RPMI7951 (cell line): ENCODE results near the gene MVD. TPM values are rescaled to one million over a fixed set of nuclear protein-coding genes. Genes with fewer than 3 reads are reported as not detected.

Experiments used
- DNase-seq: peaks from one replicate; pipeline ENCODE4 v3.0.0-alpha.2; 2012; ENCODE audit warnings: low read depth
- total RNA-seq: library from RNA; depleted of rRNA; stranded (reverse); fragments of >200 nt; shearing (Covaris generic); gene quantifications from 2 replicates; pipeline ENCODE4 v1.2.3, GENCODE V29; 2014

The MVD gene
- total RNA-seq, 1 experiment from 2014 or later, result 27.8 TPM

GRCh38 chr16:88697831-88698615 is 35.1 kb upstream of the MVD start:
- DNase-seq, result no peak

DNA sequence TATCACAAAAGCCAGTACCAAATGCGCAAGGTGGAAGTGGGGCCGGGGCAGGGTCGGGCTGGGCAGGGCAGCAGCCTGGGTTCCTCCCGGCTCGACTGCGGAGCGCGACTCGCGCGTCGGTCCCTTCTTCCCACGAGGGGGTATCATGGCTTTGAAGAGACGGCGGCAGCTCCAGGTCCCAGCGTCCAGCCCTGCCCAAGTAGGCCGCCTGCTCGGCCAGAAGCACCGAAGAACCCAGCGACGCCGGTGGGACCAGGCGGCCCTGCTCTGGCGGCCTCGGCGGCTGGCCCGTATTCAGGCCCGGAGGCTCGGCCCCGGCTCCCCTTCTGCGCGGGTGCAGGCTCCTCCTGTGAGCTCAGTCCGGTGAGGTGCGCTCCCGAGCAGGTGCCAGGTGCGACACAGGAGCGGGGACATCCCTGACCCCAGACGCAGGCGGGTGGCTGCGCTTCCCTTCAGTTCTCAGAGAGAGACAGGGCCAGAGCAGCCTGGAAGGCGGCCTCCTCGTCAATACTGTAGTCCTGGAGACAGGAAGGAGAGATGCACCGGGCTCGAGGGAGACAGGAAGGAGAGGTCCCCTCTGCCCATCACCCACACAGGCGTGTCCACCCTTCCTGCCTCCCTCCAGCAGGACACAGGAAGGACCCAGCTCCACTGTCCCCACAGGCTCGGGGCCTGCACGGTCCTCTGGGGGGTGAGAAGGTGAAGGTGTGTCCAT is 34.4 kb upstream of the MVD start:
- DNase-seq, result no peak

- no peak for DNase-seq
Observed at GRCh38 chr16:88696441-88696840, 33.5 kb upstream of the MVD start.

GRCh38 chr16:88695753-88696152 is 32.9 kb upstream of the MVD start:
- no peak for DNase-seq

DNA sequence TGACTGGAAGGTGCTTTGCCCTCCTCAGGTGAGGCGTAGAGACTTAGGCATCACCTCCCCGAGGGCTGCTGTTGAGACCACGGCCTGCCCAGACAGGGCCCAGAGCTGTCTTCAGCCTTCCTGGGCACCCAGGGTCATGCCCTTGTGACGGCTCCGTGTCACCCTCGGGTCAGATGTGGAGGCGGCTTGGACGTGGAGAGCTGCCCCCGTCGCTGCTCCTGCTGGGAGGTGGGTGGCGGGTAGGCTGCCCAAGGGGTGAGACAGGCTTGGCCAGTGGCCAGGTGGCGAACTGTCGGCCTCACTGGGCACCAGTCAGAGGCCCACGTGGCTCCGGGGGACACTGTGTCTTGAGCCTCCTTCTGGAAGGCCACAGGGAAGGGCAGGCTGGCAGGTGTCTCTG is 32.3 kb upstream of the MVD start:
- no peak for DNase-seq

GRCh38 chr16:88694221-88695087 is 31.6 kb upstream of the MVD start:
- no peak for DNase-seq

DNA sequence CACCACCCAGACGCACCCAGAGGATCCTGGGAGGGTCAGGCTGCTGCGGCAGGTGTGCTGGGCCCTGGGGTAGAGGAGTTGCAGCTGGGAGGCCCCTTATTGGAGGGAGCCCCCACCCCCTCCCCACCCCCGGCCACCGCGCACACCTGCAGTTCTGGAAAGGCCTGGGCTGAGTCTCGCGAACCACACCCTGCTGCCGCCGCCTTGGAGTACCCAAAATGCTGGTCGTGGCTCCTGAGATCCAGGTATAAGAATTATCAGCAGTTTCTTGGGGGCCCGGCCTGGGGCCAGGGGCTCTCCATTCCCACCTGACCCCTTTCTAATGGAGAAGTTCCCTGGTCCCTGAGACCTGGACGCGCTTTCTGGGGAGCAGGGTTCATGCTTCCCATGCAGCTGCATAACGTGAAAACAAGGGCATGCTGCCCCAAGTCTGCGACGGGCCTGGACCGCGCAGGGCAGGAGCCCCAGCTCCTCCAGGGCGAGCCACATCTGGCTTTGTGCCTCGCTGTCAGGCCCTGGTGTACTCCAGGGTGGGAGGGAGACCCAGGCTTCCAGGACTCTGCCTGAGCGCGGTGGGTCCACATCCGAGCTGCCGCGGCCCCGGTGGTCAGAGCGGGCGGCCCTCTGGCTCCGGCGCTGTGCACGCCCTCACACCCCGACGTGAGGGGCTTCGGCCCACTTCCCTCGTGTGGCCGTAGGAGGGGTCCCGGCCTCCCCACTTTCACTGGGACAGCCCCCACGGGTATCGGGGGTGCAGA is 30.7 kb upstream of the MVD start:
- DNase-seq, result no peak

- no peak for DNase-seq
Observed at GRCh38 chr16:88692861-88693260, 30.0 kb upstream of the MVD start.

- DNase-seq, result no peak
Observed at GRCh38 chr16:88691924-88692560, 29.2 kb upstream of the MVD start.

DNA sequence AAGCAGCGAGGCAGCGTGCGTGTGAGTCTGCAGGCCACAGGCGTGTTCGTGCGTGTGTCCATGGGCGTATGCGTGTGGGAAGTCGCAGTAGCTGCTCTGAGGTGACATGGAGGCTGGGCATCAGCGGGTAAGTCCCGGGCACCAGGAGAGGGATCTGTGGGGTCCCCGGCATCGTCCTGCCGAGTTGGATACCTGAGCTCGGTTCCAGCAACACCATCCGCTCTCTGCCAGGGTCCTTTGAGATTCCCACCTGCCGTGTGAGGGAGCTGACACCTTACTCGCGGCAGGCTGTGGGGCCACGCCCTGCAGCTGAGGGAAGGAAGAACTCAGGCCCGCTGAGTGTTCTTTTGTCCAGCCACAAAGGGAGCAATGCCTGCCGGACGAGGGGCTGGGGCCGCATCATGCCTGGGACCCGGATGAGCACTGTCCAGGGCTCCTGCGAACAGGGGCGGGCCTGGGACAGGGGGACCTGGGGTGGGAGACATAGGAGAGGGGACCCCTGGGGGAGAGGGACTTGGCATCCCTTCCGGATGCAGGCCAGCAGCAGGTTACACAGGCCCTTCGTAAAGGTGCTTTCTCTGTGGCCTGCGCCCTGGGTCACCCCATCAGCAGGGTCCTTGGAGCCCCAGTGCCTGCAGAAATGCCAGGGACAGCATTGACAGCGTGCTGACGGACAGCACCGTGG is 28.4 kb upstream of the MVD start:
- DNase-seq, result no peak

- no peak for DNase-seq
Observed at GRCh38 chr16:88690341-88691128, 27.6 kb upstream of the MVD start.

- DNase-seq, result no peak
Observed at GRCh38 chr16:88688013-88688778, 25.3 kb upstream of the MVD start.

DNA sequence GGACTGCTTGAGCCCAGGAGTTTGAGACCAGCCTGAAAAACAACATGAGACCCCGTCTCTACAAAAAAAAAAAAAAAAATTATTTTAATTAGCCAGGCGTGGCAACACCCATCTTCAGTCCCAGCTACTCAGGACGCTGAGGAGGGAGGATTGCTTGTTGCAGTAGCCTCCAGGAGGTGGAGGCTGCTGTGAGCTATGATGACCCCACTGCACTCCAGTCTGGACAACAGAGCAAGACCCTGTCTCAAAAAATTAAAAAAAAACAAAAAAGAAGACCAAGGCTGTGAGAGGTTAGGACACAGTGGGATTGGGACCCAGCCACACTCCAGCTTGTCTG is 24.8 kb upstream of the MVD start:
- DNase-seq, result no peak

DNA sequence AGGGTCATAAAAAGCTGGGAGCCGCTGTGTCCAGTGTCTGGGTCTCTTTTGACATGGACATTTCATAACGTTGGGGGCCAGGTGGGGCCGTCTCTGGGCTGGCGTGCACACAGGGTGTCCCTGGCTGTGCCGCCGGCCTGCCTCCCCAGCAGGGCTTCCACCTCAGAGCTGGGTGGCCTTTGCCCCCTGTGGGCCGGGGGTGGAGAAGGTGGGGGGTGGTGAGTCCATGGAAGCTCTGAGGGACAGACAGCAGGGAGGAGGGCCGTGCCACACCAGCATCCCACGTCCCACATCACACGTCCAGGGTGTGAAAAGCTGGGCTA is 24.3 kb upstream of the MVD start:
- no peak for DNase-seq

DNA sequence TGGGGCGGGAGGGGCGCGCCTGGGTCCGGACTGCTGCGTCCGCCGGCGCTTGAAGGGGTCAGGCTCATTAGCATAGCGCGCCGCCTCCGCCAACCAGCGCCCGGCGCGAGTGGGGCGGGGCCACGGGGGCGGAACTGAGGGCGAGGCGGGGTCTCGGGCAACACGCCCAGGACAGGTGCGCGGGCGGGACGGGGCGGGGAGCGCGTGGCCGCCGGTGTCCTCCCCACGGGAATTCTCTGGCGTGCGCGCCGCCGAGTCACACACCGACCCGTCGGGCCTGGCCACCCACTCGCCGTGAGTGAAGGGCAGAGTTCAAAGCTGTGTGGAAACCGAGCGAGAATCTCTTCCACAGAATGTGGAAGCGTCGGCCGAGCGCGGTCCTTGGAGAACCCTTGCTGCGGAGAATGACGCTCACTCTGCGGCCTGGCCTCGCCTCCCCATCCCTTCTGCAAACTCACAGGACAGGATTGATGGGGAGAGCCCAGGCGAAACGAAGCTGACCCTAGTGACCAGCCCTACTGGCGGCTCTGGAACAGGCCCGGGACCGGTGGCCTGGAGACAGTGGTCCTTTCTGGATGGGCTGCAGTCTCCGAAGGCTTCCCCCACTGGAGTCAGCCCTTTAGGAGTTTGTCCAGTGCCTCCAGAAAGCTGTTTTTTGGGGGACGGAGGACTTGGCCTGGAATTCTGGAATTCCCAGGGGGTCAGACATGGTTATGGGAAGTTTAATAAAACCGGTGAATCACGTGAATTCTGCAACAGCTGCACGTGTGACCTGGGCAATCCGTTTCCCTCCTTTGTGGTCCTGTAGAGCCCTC is 23.8 kb upstream of the MVD start, which contains the start of gene SNAI3:
TSS of gene SNAI3 (minus strand) at position 69 of the 815 bp plus-strand sequence. CDS start 101 bp downstream, outside the sequence.
- DNase-seq, result peak; percentile 45

- DNase-seq, result no peak
Observed at GRCh38 chr16:88686062-88686438, 23.2 kb upstream of the MVD start.

DNA sequence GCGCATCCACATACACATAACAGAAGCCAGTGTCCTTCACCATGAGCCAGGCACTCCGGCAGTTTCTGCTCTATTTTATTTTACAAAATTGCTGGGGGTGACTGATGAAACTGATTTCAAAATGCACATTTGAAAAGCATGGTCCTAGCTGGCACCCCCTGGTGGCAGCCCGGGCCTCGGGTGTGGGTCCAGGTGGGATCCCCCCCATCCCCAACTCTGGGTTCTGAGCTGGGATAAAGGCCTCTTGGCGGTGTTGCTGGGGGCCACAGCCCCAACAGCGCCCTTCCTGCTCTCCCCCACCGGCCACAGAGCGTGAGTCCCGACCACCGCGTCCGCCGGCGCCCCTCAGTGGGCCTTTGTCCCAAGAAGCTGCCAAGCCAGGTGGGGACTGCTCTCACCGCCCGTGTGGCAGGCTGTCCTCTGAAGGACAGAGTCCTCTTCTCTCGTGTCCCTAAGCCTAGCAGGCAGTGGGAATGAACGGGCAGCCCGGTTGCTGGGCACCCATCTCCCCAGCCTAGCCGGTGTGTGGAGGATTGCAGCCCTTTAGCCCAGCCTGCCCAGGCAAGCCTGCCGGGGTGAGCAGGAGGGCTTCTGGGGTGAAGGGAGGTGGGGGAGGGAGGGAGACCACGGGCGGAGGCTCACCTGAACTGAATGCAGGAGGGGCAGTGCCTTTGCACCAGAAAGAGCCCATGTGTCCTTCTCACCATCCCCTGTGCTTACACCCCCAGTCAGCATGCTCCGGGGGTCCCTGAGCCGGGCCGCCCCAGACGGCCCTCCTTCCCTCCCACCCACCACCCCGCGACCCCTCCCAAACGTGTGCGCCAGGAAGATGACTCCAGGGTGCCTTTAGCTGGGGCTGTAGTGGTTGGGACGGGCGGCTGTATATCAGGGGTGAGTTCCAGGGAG is 22.5 kb upstream of the MVD start:
- peak; percentile 12 for DNase-seq
